SK-N-SH treated with all-trans-retinoic acid at 6 μM for 48 hours (cell line): ENCODE data around the gene ACSS3.

Experiments
- ATAC-seq: fragments of 200-7000 bp; cut with Tn5 transposase; 3 replicates; pipeline ENCODE4 v1.9.1; 2020; ENCODE audit warnings: mild to moderate bottlenecking, moderate library complexity
- ARNTL ChIP-seq: fragments of 450-650 bp; formaldehyde crosslinking; IDR thresholded peaks from 2 replicates; pipeline ENCODE4 v1.5.0; 2020; ENCODE audit warnings: low read depth, mild to moderate bottlenecking, moderate library complexity, borderline replicate concordance
- BACH2 ChIP-seq: fragments of 250-450 bp; sonication (Bioruptor Pico); IDR thresholded peaks from 2 replicates; pipeline ENCODE4 v1.9.0; 2021; ENCODE audit warnings: mild to moderate bottlenecking, borderline replicate concordance
- CREB5 ChIP-seq: fragments of 250-450 bp; sonication (Bioruptor Pico); IDR thresholded peaks from 2 replicates; pipeline ENCODE4 v1.5.1; 2020; ENCODE audit warnings: low read depth, mild to moderate bottlenecking, moderate library complexity
- CSRNP3 ChIP-seq: fragments of 250-450 bp; sonication (Bioruptor Pico); IDR thresholded peaks from 2 replicates; pipeline ENCODE4 v1.5.1; 2021; ENCODE audit warnings: mild to moderate bottlenecking, moderate library complexity
- ESRRG ChIP-seq: fragments of 250-450 bp; sonication (Bioruptor Pico); IDR thresholded peaks from 2 replicates; pipeline ENCODE4 v1.6.1; 2021; ENCODE audit warnings: mild to moderate bottlenecking
- GLIS3 ChIP-seq: fragments of 250-450 bp; sonication (Bioruptor Pico); IDR thresholded peaks from 2 replicates; pipeline ENCODE4 v1.5.0; 2020; ENCODE audit warnings: mild to moderate bottlenecking, moderate library complexity
- ISL1 ChIP-seq: fragments of 250-450 bp; sonication (Bioruptor Pico); IDR thresholded peaks from 2 replicates; pipeline ENCODE4 v2.1.2; 2022; ENCODE audit warnings: mild to moderate bottlenecking, moderate library complexity
- OSR1 ChIP-seq: fragments of 250-450 bp; sonication (Bioruptor Pico); IDR thresholded peaks from 2 replicates; pipeline ENCODE4 v1.8.0; 2022; ENCODE audit warnings: moderate library complexity, mild to moderate bottlenecking, inconsistent platforms
- PATZ1 ChIP-seq: fragments of 250-450 bp; sonication (Bioruptor Pico); IDR thresholded peaks from 2 replicates; pipeline ENCODE4 v1.8.0; 2020; ENCODE audit warnings: mild to moderate bottlenecking, moderate library complexity, borderline replicate concordance
- POU6F1 ChIP-seq: fragments of 250-450 bp; sonication (Bioruptor Pico); IDR thresholded peaks from 2 replicates; pipeline ENCODE4 v1.8.0; 2021; ENCODE audit warnings: low read depth, mild to moderate bottlenecking, moderate library complexity, borderline replicate concordance
- PPARA ChIP-seq: fragments of 250-450 bp; sonication (Bioruptor Pico); IDR thresholded peaks from 2 replicates; pipeline ENCODE4 v1.5.0; 2020; ENCODE audit warnings: mild to moderate bottlenecking, borderline replicate concordance
- RARB ChIP-seq: fragments of 250-450 bp; sonication (Bioruptor Pico); IDR thresholded peaks from 2 replicates; pipeline ENCODE4 v1.8.0; 2021; ENCODE audit warnings: mild to moderate bottlenecking, moderate library complexity
- TCF4 ChIP-seq: fragments of 250-450 bp; sonication (Bioruptor Pico); IDR thresholded peaks from 2 replicates; pipeline ENCODE4 v1.8.0; 2021; ENCODE audit warnings: mild to moderate bottlenecking, moderate library complexity, borderline replicate concordance
- TOX ChIP-seq: fragments of 250-450 bp; sonication (Bioruptor Pico); IDR thresholded peaks from 2 replicates; pipeline ENCODE4 v1.8.0; 2021; ENCODE audit warnings: mild to moderate bottlenecking, moderate library complexity, borderline replicate concordance
- TSHZ2 ChIP-seq: fragments of 250-450 bp; sonication (Bioruptor Pico); IDR thresholded peaks from 2 replicates; pipeline ENCODE4 v1.5.0; 2020; ENCODE audit warnings: mild to moderate bottlenecking, moderate library complexity
- ZC3H10 ChIP-seq: fragments of 250-450 bp; sonication (Bioruptor Pico); IDR thresholded peaks from 2 replicates; pipeline ENCODE4 v1.5.1; 2021; ENCODE audit warnings: mild to moderate bottlenecking, moderate library complexity
- ZFP3 ChIP-seq: fragments of 250-450 bp; sonication (Bioruptor Pico); IDR thresholded peaks from 2 replicates; pipeline ENCODE4 v1.5.0; 2020; ENCODE audit warnings: mild to moderate bottlenecking, moderate library complexity
- ZFP30 ChIP-seq: fragments of 450-650 bp; formaldehyde crosslinking; IDR thresholded peaks from 2 replicates; pipeline ENCODE4 v1.5.0; 2022; ENCODE audit warnings: mild to moderate bottlenecking, moderate library complexity
- ZNF565 ChIP-seq: fragments of 450-650 bp; formaldehyde crosslinking; conservative IDR thresholded peaks from 2 replicates; pipeline ENCODE4 v1.5.0; 2020; ENCODE audit warnings: low read depth, mild to moderate bottlenecking, moderate library complexity

Gene ACSS3

GRCh38 chr12:81079280-81080076, 1.6 kb downstream of the ACSS3 start (continued):
- TF ChIP-seq POU6F1 (CRISPR knock-in tag) (no peak), ZC3H10 (CRISPR knock-in tag) (no peak), RARB (CRISPR knock-in tag) (no peak)

- TF ChIP-seq TCF4 (CRISPR knock-in tag) (no peak), ZNF565 (CRISPR knock-in tag) (no peak), CSRNP3 (no peak), ZFP30 (CRISPR knock-in tag) (no peak), PPARA (no peak), BACH2 (no peak), PATZ1 (CRISPR knock-in tag) (no peak), RARB (CRISPR knock-in tag) (no peak), TSHZ2 (no peak), TOX (no peak), ISL1 (CRISPR knock-in tag) (no peak), ESRRG (CRISPR knock-in tag) (no peak), ARNTL (CRISPR knock-in tag) (no peak), ZFP3 (CRISPR knock-in tag) (no peak), CREB5 (CRISPR knock-in tag) (no peak)
- no peak for ATAC-seq
These were observed 2.6 kb downstream of the ACSS3 start for GRCh38 chr12:81080431-81080983.

GRCh38 chr12:81081726-81082125, 3.8 kb downstream of the ACSS3 start:
- TF ChIP-seq CSRNP3 (no peak), ZC3H10 (CRISPR knock-in tag) (no peak), PPARA (no peak), ESRRG (CRISPR knock-in tag) (no peak), ISL1 (CRISPR knock-in tag) (no peak), TSHZ2 (no peak), ZNF565 (CRISPR knock-in tag) (no peak), PATZ1 (CRISPR knock-in tag) (no peak), OSR1 (CRISPR knock-in tag) (no peak), GLIS3 (CRISPR knock-in tag) (no peak), TCF4 (CRISPR knock-in tag) (no peak)
- ATAC-seq = no peak
